Transverse colon (tissue), 4 donors: ENCODE results near the gene STRN3. TPM values are rescaled to one million over a fixed set of nuclear protein-coding genes. Genes with fewer than 3 reads are reported as not detected.
"Not testable (repeated sequence)": the region's sequence is repeated elsewhere in the genome, so short reads cannot be mapped to it uniquely, and the experiment has no call there.

Source experiments
- DNase-seq: peaks from one replicate; pipeline ENCODE4 v3.0.0-alpha.2; 2019
- H3K27ac ChIP-seq, 4 donors: fragments of 200-600 bp; sonication (generic); 2 replicates each; pipeline ENCODE4 v1.5.1; 2016 to 2018; ENCODE audit warnings: inconsistent platforms in 4 of 4
- H3K27me3 ChIP-seq: fragments of 200-600 bp; sonication (generic); 2 replicates; pipeline ENCODE4 v1.5.1; 2017; ENCODE audit warnings: inconsistent platforms
- H3K36me3 ChIP-seq, 4 donors: fragments of 200-600 bp; sonication (generic); 2 replicates each; pipeline ENCODE4 v1.5.1; 2017 to 2019; ENCODE audit warnings: inconsistent platforms in 4 of 4
- H3K4me1 ChIP-seq, 4 donors: fragments of 200-600 bp; sonication (generic); 2 replicates each; pipeline ENCODE4 v1.5.1; 2017 to 2020; ENCODE audit warnings: inconsistent platforms in 4 of 4
- H3K4me3 ChIP-seq, 4 donors: fragments of 200-600 bp; sonication (generic); 1 replicate in 1 of 4; 2 replicates in 3 of 4; pipeline versions ENCODE4 v1.5.1 to v1.6.1; 2017 to 2019; ENCODE audit warnings: inconsistent platforms in 4 of 4
- H3K9me3 ChIP-seq, 2 donors: fragments of 200-600 bp; sonication (generic); 2 replicates each; pipeline ENCODE4 v1.5.1; 2017 to 2019; ENCODE audit warnings: inconsistent platforms in 2 of 2
- CTCF ChIP-seq, 5 experiments: fragments of 200-600 bp in 3 of 5; fragments of 450-650 bp in 2 of 5; sonication (generic) in 3 of 5; IDR thresholded peaks; 1 replicate in 2 of 5; 2 replicates in 3 of 5; pipeline ENCODE4 v1.5.1; 2016 to 2017; ENCODE audit warnings: antibody characterized with exemption in 5 of 5, inconsistent platforms in 3 of 5, mild to moderate bottlenecking in 2 of 5, moderate library complexity in 1 of 5
- EP300 ChIP-seq: sonication (generic); formaldehyde crosslinking; IDR thresholded peaks from one replicate; pipeline ENCODE4 v1.6.1; 2017; ENCODE audit warnings: antibody characterized with exemption, low read depth
- POLR2A ChIP-seq: fragments of 450-650 bp; IDR thresholded peaks from one replicate; pipeline ENCODE4 v1.6.1; 2016; ENCODE audit warnings: antibody characterized with exemption, mild to moderate bottlenecking, moderate library complexity
- POLR2AphosphoS5 ChIP-seq, 3 donors: sonication (generic); formaldehyde crosslinking; IDR thresholded peaks; one replicate each; pipeline ENCODE4 v1.6.1; 2016; ENCODE audit warnings: antibody characterized with exemption in 3 of 3
- WGBS, 2 donors: methylation state at CpG; one replicate each; pipeline ENCODE4 v1.1.5; 2018; ENCODE audit warnings: low coverage in 1 of 2; 5-methylcytosine and 5-hydroxymethylcytosine counted together
- in situ Hi-C, 4 donors: fragments of 200-750 bp; cut with MboI; loops; one replicate each; pipeline versions ENCODE4 v1.15.0 to v1.15.1; 2017; ENCODE audit warnings: low sequenced_read_pairs in 3 of 4, low pct_ligation_motif_present in 1 of 4, low pct_unique_long_range_greater_than_20kb in 1 of 4
- intact Hi-C: fragments of 100-400 bp; cut with DNase I; formaldehyde crosslinking; loops from one replicate; pipeline ENCODE4 v1.15.1; 2023; ENCODE audit warnings: low total_unique reads
- total RNA-seq, 4 donors: library from RNA; depleted of rRNA; stranded (reverse); fragments of >200 nt; gene quantifications; one replicate each; pipeline ENCODE4 v1.1.0, GENCODE V29; 2016

Gene STRN3
- total RNA-seq, 4 donors from 2014 or later: 42.3 to 57.5 (median 51.5) TPM

- Histone ChIP-seq H3K27me3 (no peaks in the 10 kb centered on the region), H3K9me3 (peaks cover 4 to 12% of the 10 kb centered on the region in 2 donors), H3K4me3 (no peak overlapping the region), H3K36me3 (no peaks in the 10 kb centered on the region), H3K4me1 (peaks cover 0 to 55% (median 19%) of the 10 kb centered on the region in 4 donors), H3K27ac (peak overlapping the region in 2 of 4 donors; percentile 14 to 36)
- intact Hi-C loops: no loop called here
- DNase-seq: no peak
- in situ Hi-C loops: loop anchor here in 1 of 4 donors (25.0 kb wide), 1 partner anchor 391 kb away; no protein-coding TSS in a partner anchor
- TF ChIP-seq POLR2A: no peak
- no peak for TF ChIP-seq CTCF (IDR thresholded peaks at IDR 0.05)
- TF ChIP-seq EP300: no peak
- no peak for TF ChIP-seq POLR2AphosphoS5 (IDR thresholded peaks at IDR 0.05)
- WGBS, 2 donors: 74 to 78% methylated on average over 4 to 5 of the region's 5 CpGs
Observed at GRCh38 chr14:30971586-30971985, 54.6 kb downstream of the STRN3 start.

- H3K4me3 ChIP-seq, H3K27me3 ChIP-seq, intact Hi-C loops, DNase-seq, H3K27ac ChIP-seq, H3K36me3 ChIP-seq: not testable (repeated sequence)
- WGBS, 2 donors: 72 to 78% methylated on average over 1 to 4 of the region's 4 CpGs
- H3K9me3 ChIP-seq: peaks cover 13 to 20% of the 10 kb centered on the region in 2 donors
- peaks cover 0 to 37% (median 12%) of the 10 kb centered on the region in 4 donors for H3K4me1 ChIP-seq
- in situ Hi-C loops: loop anchor here in 1 of 4 donors (25.0 kb wide), 1 partner anchor 393 kb away; no protein-coding TSS in a partner anchor
Observed at GRCh38 chr14:30969796-30970195, 56.4 kb downstream of the STRN3 start.

- H3K27me3 ChIP-seq, H3K4me3 ChIP-seq, H3K36me3 ChIP-seq, intact Hi-C loops, H3K27ac ChIP-seq, DNase-seq: not testable (repeated sequence)
- peaks cover 0 to 18% (median under 1%) of the 10 kb centered on the region in 4 donors for H3K4me1 ChIP-seq
- H3K9me3 ChIP-seq: peaks cover 13 to 20% of the 10 kb centered on the region in 2 donors
- 90 to 100% methylated on average over 6 to 11 of the region's 11 CpGs for WGBS, 2 donors
- in situ Hi-C loops: loop anchor here in 1 of 4 donors (25.0 kb wide), 1 partner anchor 395 kb away; no protein-coding TSS in a partner anchor
Observed at GRCh38 chr14:30967364-30968098, 58.6 kb downstream of the STRN3 start.

- in situ Hi-C loops: loop anchor here in 1 of 4 donors (25.0 kb wide), 1 partner anchor 396 kb away; no protein-coding TSS in a partner anchor
- intact Hi-C loops: no loop called here
- no peak for DNase-seq
- 94 to 100% methylated on average over 6 to 15 of the region's 15 CpGs for WGBS, 2 donors
- Histone ChIP-seq H3K9me3 (peaks cover 13 to 20% of the 10 kb centered on the region in 2 donors), H3K36me3 (no peaks in the 10 kb centered on the region), H3K4me3 (no peak overlapping the region), H3K27ac (peak overlapping the region in 2 of 4 donors; percentile 18 to 30), H3K27me3 (no peaks in the 10 kb centered on the region), H3K4me1 (peaks cover 0 to 16% (median 0%) of the 10 kb centered on the region in 4 donors)
- no peak for TF ChIP-seq EP300
- no peak for TF ChIP-seq CTCF (IDR thresholded peaks at IDR 0.05)
- TF ChIP-seq POLR2AphosphoS5 (IDR thresholded peaks at IDR 0.05): no peak
- TF ChIP-seq POLR2A: no peak
Observed at GRCh38 chr14:30966415-30967363, 59.5 kb downstream of the STRN3 start.

GRCh38 chr14:30965861-30966260, 60.3 kb downstream of the STRN3 start:
- H3K4me3 ChIP-seq, intact Hi-C loops, H3K36me3 ChIP-seq, H3K4me1 ChIP-seq, DNase-seq, H3K27me3 ChIP-seq: not testable (repeated sequence)
- 67 to 96% methylated on average over 3 to 8 of the region's 8 CpGs for WGBS, 2 donors
- Histone ChIP-seq H3K27ac (peak overlapping the region in 2 of 4 donors; percentile 18 to 30), H3K9me3 (peaks cover 13 to 20% of the 10 kb centered on the region in 2 donors)
- in situ Hi-C loops: loop anchor here in 1 of 4 donors (25.0 kb wide), 1 partner anchor 396 kb away; no protein-coding TSS in a partner anchor

GRCh38 chr14:30962537-30962936, 63.6 kb downstream of the STRN3 start:
- WGBS, 2 donors: 89 to 100% methylated on average over 1 to 2 of the region's 2 CpGs
- Histone ChIP-seq H3K4me1 (peaks cover 0 to 16% (median 3%) of the 10 kb centered on the region in 4 donors), H3K9me3 (peaks cover 13 to 18% of the 10 kb centered on the region in 2 donors)
- in situ Hi-C loops: loop anchor here in 1 of 4 donors (25.0 kb wide), 1 partner anchor 400 kb away; no protein-coding TSS in a partner anchor
- H3K4me3 ChIP-seq, DNase-seq, H3K27ac ChIP-seq, intact Hi-C loops, H3K27me3 ChIP-seq, H3K36me3 ChIP-seq: not testable (repeated sequence)
